HEK293T (cell line): ENCODE data around the gene ACBD7.
A peak's percentile ranks its signal among the peaks of the same experiment; 100 is the strongest.

Experiments used
- CTCF ChIA-PET: fragments of 350-600 bp; formaldehyde crosslinking; extraction: SDS; loops from one replicate; lab custom pipeline; 2021; ENCODE audit warnings: antibody characterized with exemption, inconsistent platforms; lab: Yijun Ruan, JAX
- POLR2A ChIA-PET: fragments of 350-600 bp; formaldehyde crosslinking; extraction: SDS; loops from one replicate; lab custom pipeline; 2020; ENCODE audit warnings: antibody characterized with exemption, inconsistent platforms; lab: Yijun Ruan, JAX
- DNase-seq: peaks from one replicate; pipeline ENCODE4 v3.0.0; 2012; ENCODE audit warnings: mixed read lengths; ENCODE audit errors: extremely low spot score
- ARNT ChIP-seq: fragments of 450-650 bp; IDR thresholded peaks from 2 replicates; pipeline ENCODE4 v1.6.1; 2017; ENCODE audit warnings: mild to moderate bottlenecking
- BHLHE40 ChIP-seq: fragments of 450-650 bp; IDR thresholded peaks from 2 replicates; pipeline ENCODE4 v1.6.1; 2016; ENCODE audit warnings: mild to moderate bottlenecking, moderate library complexity, borderline replicate concordance
- CTBP1 ChIP-seq: fragments of 450-650 bp; IDR thresholded peaks from 2 replicates; pipeline ENCODE4 v1.6.1; 2016; ENCODE audit warnings: borderline replicate concordance
- ELF4 ChIP-seq: fragments of 450-650 bp; IDR thresholded peaks from 2 replicates; pipeline ENCODE4 v1.6.1; 2017; ENCODE audit warnings: antibody characterized with exemption
- FOXA1 ChIP-seq: fragments of 450-650 bp; IDR thresholded peaks from 2 replicates; pipeline ENCODE4 v1.6.1; 2016; ENCODE audit warnings: mild to moderate bottlenecking
- FOXK2 ChIP-seq: fragments of 450-650 bp; IDR thresholded peaks from 2 replicates; pipeline ENCODE4 v1.6.1; 2016; ENCODE audit warnings: mild to moderate bottlenecking
- FOXM1 ChIP-seq: fragments of 450-650 bp; IDR thresholded peaks from 2 replicates; pipeline ENCODE4 v1.6.1; 2017; ENCODE audit warnings: mild to moderate bottlenecking, borderline replicate concordance
- HDGF ChIP-seq: fragments of 450-650 bp; IDR thresholded peaks from 2 replicates; pipeline ENCODE4 v1.6.1; 2017; ENCODE audit warnings: antibody characterized with exemption, borderline replicate concordance
- L3MBTL2 ChIP-seq: fragments of 450-650 bp; conservative IDR thresholded peaks from 2 replicates; pipeline ENCODE4 v1.6.1; 2016; ENCODE audit warnings: mild to moderate bottlenecking
- LEF1 ChIP-seq: fragments of 450-650 bp; IDR thresholded peaks from 2 replicates; pipeline ENCODE4 v1.6.1; 2017; ENCODE audit warnings: mild to moderate bottlenecking, borderline replicate concordance
- NFRKB ChIP-seq: fragments of 450-650 bp; IDR thresholded peaks from 2 replicates; pipeline ENCODE4 v1.6.1; 2016; ENCODE audit warnings: mild to moderate bottlenecking, moderate library complexity
- SP1 ChIP-seq: fragments of 450-650 bp; IDR thresholded peaks from 2 replicates; pipeline ENCODE4 v1.6.1; 2017
- SUZ12 ChIP-seq: fragments of 450-650 bp; IDR thresholded peaks from 2 replicates; pipeline ENCODE4 v1.6.1; 2016; ENCODE audit warnings: mild to moderate bottlenecking
- TARDBP ChIP-seq: fragments of 450-650 bp; IDR thresholded peaks from 2 replicates; pipeline ENCODE4 v1.6.1; 2016
- ZNF384 ChIP-seq: fragments of 450-650 bp; IDR thresholded peaks from 2 replicates; pipeline ENCODE4 v1.6.1; 2016
- TF ChIP-seq, protein P1 (sequence below): fragments of 450-650 bp; IDR thresholded peaks from 2 replicates; pipeline ENCODE4 v1.6.1; 2016

Gene ACBD7

DNA sequence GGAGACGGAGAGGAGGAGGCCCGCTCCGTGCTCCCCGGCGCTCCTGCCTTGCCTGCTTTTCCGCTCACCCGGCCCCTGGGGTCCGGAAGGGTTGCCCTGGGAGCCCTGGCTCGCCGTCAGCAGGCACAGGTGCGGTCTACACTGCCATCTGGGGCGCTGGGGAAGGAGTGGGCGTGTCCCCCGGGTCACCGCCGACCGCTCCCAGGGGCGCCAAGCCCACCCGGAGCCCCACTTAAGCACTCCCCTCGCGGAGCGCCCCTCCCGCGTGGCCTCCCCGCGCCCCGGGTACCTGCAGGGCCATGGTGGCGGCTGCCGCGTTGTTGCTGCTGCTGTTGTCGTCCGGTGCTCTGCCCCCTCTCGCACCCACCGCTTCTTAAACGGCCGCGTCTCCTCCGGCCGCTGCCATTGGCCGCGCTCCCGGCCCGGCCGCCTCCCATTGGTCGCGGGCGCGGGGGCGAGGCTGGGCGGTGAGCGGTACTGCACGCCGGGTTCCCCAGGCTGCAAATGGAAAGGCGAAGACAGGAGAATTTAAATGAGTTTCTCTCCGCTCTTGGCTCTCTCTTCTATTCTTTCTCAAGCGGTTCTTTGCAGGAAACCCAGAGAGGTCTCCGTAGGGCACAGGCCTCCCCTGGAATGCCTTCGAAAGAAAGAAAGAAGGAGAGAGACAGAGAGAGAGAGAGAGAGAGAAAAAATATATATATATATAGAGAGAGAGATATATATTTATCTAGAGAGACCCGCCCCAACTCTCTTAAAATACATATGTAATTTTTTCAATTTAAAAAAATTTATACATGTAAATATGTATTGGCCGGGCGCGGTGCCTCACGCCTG, at the start of gene ACBD7:
TSS of gene ACBD7 (minus strand) at position 349 of the 834 bp plus-strand sequence. CDS start at position 301, 48 bp downstream.
- TF ChIP-seq L3MBTL2 (peak; percentile 86), NFRKB (no peak)

GRCh38 chr10:15137636-15138035, 49.1 kb upstream of the ACBD7 start:
- TF ChIP-seq ZNF384 (no peak), CTBP1 (no peak), LEF1 (no peak)
- ChIA-PET POLR2A (no interaction called here), CTCF (no interaction called here)
- no peak for DNase-seq

More for the DNA sequence above, at the start of gene ACBD7:
- ChIA-PET POLR2A (no interaction called here), CTCF (no interaction called here)
- peak; percentile 91 for DNase-seq

GRCh38 chr10:15137036-15137359, 48.4 kb upstream of the ACBD7 start:
- ChIA-PET CTCF (no interaction called here), POLR2A (no interaction called here)
- no peak for DNase-seq
- no peak for TF ChIP-seq NFRKB
- no peak for TF ChIP-seq BHLHE40
- TF ChIP-seq HDGF: no peak
- TF ChIP-seq LEF1: no peak
- TF ChIP-seq FOXA1: no peak
- TF ChIP-seq ELF4: no peak
- no peak for TF ChIP-seq SUZ12
- no peak for TF ChIP-seq L3MBTL2
- no peak for TF ChIP-seq TARDBP
- TF ChIP-seq ZNF384: no peak
- TF ChIP-seq, protein P1, sequence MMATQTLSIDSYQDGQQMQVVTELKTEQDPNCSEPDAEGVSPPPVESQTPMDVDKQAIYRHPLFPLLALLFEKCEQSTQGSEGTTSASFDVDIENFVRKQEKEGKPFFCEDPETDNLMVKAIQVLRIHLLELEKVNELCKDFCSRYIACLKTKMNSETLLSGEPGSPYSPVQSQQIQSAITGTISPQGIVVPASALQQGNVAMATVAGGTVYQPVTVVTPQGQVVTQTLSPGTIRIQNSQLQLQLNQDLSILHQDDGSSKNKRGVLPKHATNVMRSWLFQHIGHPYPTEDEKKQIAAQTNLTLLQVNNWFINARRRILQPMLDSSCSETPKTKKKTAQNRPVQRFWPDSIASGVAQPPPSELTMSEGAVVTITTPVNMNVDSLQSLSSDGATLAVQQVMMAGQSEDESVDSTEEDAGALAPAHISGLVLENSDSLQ: no peak
- TF ChIP-seq FOXM1: no peak
- TF ChIP-seq ARNT: no peak
- no peak for TF ChIP-seq CTBP1
- TF ChIP-seq FOXK2: no peak

- CTCF ChIA-PET: no interaction called here
- TF ChIP-seq ELF4: no peak
- no peak for TF ChIP-seq ZNF384
- TF ChIP-seq SP1: no peak
- TF ChIP-seq FOXM1: no peak
- TF ChIP-seq FOXK2: no peak
- no peak for TF ChIP-seq FOXA1
- no peak for TF ChIP-seq BHLHE40
- no peak for TF ChIP-seq LEF1
- TF ChIP-seq SUZ12: no peak
- TF ChIP-seq ARNT: no peak
- POLR2A ChIA-PET: no interaction called here
- no peak for DNase-seq
Observed at GRCh38 chr10:15136129-15137035, 47.8 kb upstream of the ACBD7 start.

DNA sequence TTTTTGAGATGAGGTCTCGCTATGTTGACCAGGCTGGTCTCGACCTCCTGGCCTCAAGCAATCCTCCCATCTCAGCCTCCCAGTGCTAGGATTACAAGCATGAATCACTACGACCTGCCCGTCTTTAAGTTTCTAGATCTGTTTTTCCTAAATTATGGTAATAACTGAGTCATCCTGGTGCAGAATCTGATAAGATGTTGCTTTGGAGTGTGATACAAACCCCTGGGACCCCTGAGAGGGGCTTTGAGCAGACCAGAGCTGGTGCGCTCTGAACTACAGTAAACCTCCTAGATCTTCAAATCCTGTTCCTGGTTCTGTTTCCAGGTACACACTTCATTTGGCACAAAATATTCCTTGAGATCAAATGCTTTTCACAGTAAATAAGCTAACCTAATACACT, 42.8 kb upstream of the ACBD7 start:
- ChIA-PET POLR2A (no interaction called here), CTCF (interaction anchor here (0.7 kb wide), 1 partner anchor 116 kb away, joined by 5 read pairs; no protein-coding TSS in a partner anchor)
- TF ChIP-seq FOXK2 (no peak), SP1 (no peak), FOXM1 (no peak), ELF4 (no peak), HDGF (no peak), ZNF384 (no peak), TARDBP (no peak), NFRKB (no peak), L3MBTL2 (no peak), LEF1 (no peak), CTBP1 (no peak), ARNT (no peak), BHLHE40 (no peak)
- no peak for DNase-seq

DNA sequence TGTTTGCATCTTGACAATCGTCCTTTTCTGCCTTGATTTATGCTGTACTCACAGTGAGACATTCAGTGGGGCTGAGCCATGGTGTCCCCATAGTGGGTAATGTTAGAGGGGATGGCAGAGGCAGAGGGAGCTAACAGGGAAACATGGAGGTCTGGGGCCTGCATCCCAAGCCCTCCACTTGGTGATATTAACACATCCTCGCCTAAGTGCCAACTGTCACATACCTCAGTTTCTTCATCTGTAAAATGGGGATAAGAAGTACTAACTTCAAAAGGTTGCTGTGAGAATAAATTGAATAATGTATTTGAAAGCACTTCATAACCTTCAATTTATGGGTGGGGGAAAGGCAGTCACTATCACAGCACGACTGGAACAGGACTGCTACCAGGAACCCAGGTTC, 36.3 kb upstream of the ACBD7 start:
- ChIA-PET POLR2A (no interaction called here), CTCF (no interaction called here)
- no peak for TF ChIP-seq SUZ12
- no peak for TF ChIP-seq CTBP1
- no peak for TF ChIP-seq ZNF384
- no peak for TF ChIP-seq NFRKB
- TF ChIP-seq, protein P1: no peak
- no peak for TF ChIP-seq BHLHE40
- no peak for TF ChIP-seq HDGF
- TF ChIP-seq TARDBP: no peak
- no peak for TF ChIP-seq L3MBTL2
- no peak for TF ChIP-seq FOXK2
- TF ChIP-seq ELF4: no peak
- no peak for TF ChIP-seq ARNT
- TF ChIP-seq SP1: no peak
- TF ChIP-seq LEF1: no peak
- DNase-seq: no peak
